SK-N-SH (cell line): ENCODE results near the gene FOXP1. TPM values are rescaled to one million over a fixed set of nuclear protein-coding genes. Genes with fewer than 3 reads are reported as not detected.

ENCODE experiments used
- CTCF ChIA-PET: fragments of 300-600, 350-600 bp; formaldehyde crosslinking; extraction: SDS; loops from one replicate; lab custom pipeline; 2021; lab: Yijun Ruan, JAX
- POLR2A ChIA-PET: fragments of 350-600 bp; sonication (Branson Sonifier 250); formaldehyde crosslinking; extraction: SDS; loops from one replicate; lab custom pipeline; 2020; ENCODE audit warnings: antibody characterized with exemption, inconsistent platforms; lab: Yijun Ruan, JAX
- DNase-seq: peaks from one replicate; pipeline ENCODE4 v3.0.0; 2012
- H2AFZ ChIP-seq: fragments of 200-600 bp; sonication (generic); 2 replicates; pipeline ENCODE4 v1.8.1; 2016; ENCODE audit warnings: antibody characterized with exemption, mild to moderate bottlenecking, low read depth
- H3F3A ChIP-seq: fragments of 200-600 bp; sonication (generic); replicated peaks from 2 replicates; pipeline ENCODE3; 2016; ENCODE audit warnings: antibody characterized with exemption, mild to moderate bottlenecking; ENCODE audit not compliant: insufficient read depth
- H3K27ac ChIP-seq, 2 experiments: fragments of 200-500 bp in 1 of 2; fragments of 200-600 bp in 1 of 2; sonication (Bioruptor generic) in 1 of 2; sonication (generic), shearing (Covaris generic) in 1 of 2; 2 replicates each; pipeline versions ENCODE4 v1.5.1 to v1.6.1; 2014 to 2016; ENCODE audit warnings: low read depth in 2 of 2, inconsistent platforms in 1 of 2, low read length in 1 of 2, mild to moderate bottlenecking in 1 of 2, mixed read lengths in 1 of 2
- H3K27me3 ChIP-seq: fragments of 200-600 bp; sonication (generic), shearing (Covaris generic); 2 replicates; pipeline ENCODE4 v1.6.1; 2016; ENCODE audit warnings: mixed run types; ENCODE audit not compliant: insufficient read depth
- H3K36me3 ChIP-seq, 2 experiments: fragments of 200-500 bp in 1 of 2; fragments of 200-600 bp in 1 of 2; sonication (Bioruptor generic) in 1 of 2; sonication (generic) in 1 of 2; replicated peaks in 1 of 2; 2 replicates each; pipeline versions ENCODE3 to v1.5.1; 2014 to 2016; ENCODE audit warnings: low read length in 1 of 2, mild to moderate bottlenecking in 1 of 2; ENCODE audit not compliant: insufficient read depth in 2 of 2, control insufficient read depth in 1 of 2
- H3K4me1 ChIP-seq, 2 experiments: fragments of 200-500 bp in 1 of 2; fragments of 200-600 bp in 1 of 2; sonication (Bioruptor generic) in 1 of 2; sonication (generic), shearing (Covaris generic) in 1 of 2; 2 replicates each; pipeline versions ENCODE4 v1.5.1 to v1.6.1; 2014 to 2016; ENCODE audit warnings: low read depth in 1 of 2, low read length in 1 of 2, mixed run types in 1 of 2; ENCODE audit not compliant: insufficient read depth in 2 of 2, control insufficient read depth in 1 of 2
- H3K4me2 ChIP-seq: fragments of 200-600 bp; sonication (generic), shearing (Covaris generic); 2 replicates; pipeline ENCODE4 v1.6.1; 2017; ENCODE audit warnings: mixed run types
- H3K4me3 ChIP-seq, 2 experiments: fragments of 200-500 bp in 1 of 2; fragments of 200-600 bp in 1 of 2; sonication (Bioruptor generic) in 1 of 2; sonication (generic), shearing (Covaris generic) in 1 of 2; 2 replicates each; pipeline versions ENCODE4 v1.5.1 to v1.8.1; 2014 to 2016; ENCODE audit warnings: low read depth in 2 of 2, inconsistent platforms in 1 of 2, low read length in 1 of 2, mild to moderate bottlenecking in 1 of 2, mixed read lengths in 1 of 2, moderate library complexity in 1 of 2
- H3K79me2 ChIP-seq: fragments of 200-600 bp; sonication (generic); 2 replicates; pipeline ENCODE4 v1.8.1; 2017; ENCODE audit warnings: mild to moderate bottlenecking; ENCODE audit not compliant: insufficient read depth
- H3K9ac ChIP-seq: fragments of 200-600 bp; sonication (generic); 2 replicates; pipeline ENCODE4 v1.6.1; 2017; ENCODE audit warnings: mixed run types
- H3K9me2 ChIP-seq: fragments of 200-600 bp; sonication (generic); 2 replicates; pipeline ENCODE4 v1.6.1; 2017; ENCODE audit warnings: mixed run types
- H3K9me3 ChIP-seq: fragments of 200-600 bp; sonication (generic); 2 replicates; pipeline ENCODE4 v1.6.1; 2017; ENCODE audit warnings: mixed run types, mild to moderate bottlenecking, moderate library complexity
- H4K20me1 ChIP-seq: fragments of 200-600 bp; sonication (generic); 2 replicates; pipeline ENCODE4 v1.6.1; 2017; ENCODE audit warnings: mild to moderate bottlenecking, mixed run types; ENCODE audit not compliant: insufficient read depth
- CHD2 ChIP-seq: fragments of 150-350 bp; IDR thresholded peaks from 2 replicates; pipeline ENCODE4 v1.6.1; 2018; ENCODE audit warnings: low read length; ENCODE audit not compliant: partially characterized antibody
- ELF1 ChIP-seq: IDR thresholded peaks from 2 replicates; pipeline ENCODE4 v1.4.0; 2012
- FOSL2 ChIP-seq: IDR thresholded peaks from 2 replicates; pipeline ENCODE4 v1.4.0; 2012; ENCODE audit warnings: low read depth, mild to moderate bottlenecking, moderate library complexity, borderline replicate concordance
- MEF2A ChIP-seq: IDR thresholded peaks from 2 replicates; pipeline ENCODE4 v1.4.0; 2012; ENCODE audit warnings: low read depth, borderline replicate concordance
- MXI1 ChIP-seq: IDR thresholded peaks from 2 replicates; pipeline ENCODE4 v1.6.1; 2012; ENCODE audit warnings: mild to moderate bottlenecking, low read depth, low read length, improper control_type of control experiment
- NRF1 ChIP-seq: IDR thresholded peaks from 2 replicates; pipeline ENCODE4 v1.6.1; 2012; ENCODE audit warnings: low read depth, mild to moderate bottlenecking, low read length
- RAD21 ChIP-seq: IDR thresholded peaks from 2 replicates; pipeline ENCODE4 v1.6.1; 2012; ENCODE audit warnings: mild to moderate bottlenecking, low read length
- RFX5 ChIP-seq: IDR thresholded peaks from 2 replicates; pipeline ENCODE4 v1.6.1; 2012; ENCODE audit warnings: mild to moderate bottlenecking, improper control_type of control experiment, low read length
- RXRA ChIP-seq: IDR thresholded peaks from 2 replicates; pipeline ENCODE4 v1.4.0; 2012; ENCODE audit warnings: low read depth, mild to moderate bottlenecking, borderline replicate concordance
- SIN3A ChIP-seq: IDR thresholded peaks from 2 replicates; pipeline ENCODE4 v1.6.1; 2012; ENCODE audit warnings: low read depth, mild to moderate bottlenecking, low read length, moderate library complexity, borderline replicate concordance
- SMC3 ChIP-seq: IDR thresholded peaks from 2 replicates; pipeline ENCODE4 v1.6.1; 2012; ENCODE audit warnings: low read depth, low read length, improper control_type of control experiment
- TAF1 ChIP-seq: IDR thresholded peaks from 2 replicates; pipeline ENCODE4 v1.6.1; 2012; ENCODE audit warnings: low read depth, mild to moderate bottlenecking, low read length, moderate library complexity, borderline replicate concordance
- TEAD4 ChIP-seq: IDR thresholded peaks from 2 replicates; pipeline ENCODE4 v1.4.0; 2012; ENCODE audit warnings: mild to moderate bottlenecking, borderline replicate concordance; ENCODE audit not compliant: insufficient read depth
- YY1 ChIP-seq: IDR thresholded peaks from 2 replicates; pipeline ENCODE4 v1.4.0; 2012; ENCODE audit warnings: low read depth, mild to moderate bottlenecking
- WGBS: methylation state at CpG from one replicate; pipeline ENCODE4 v1.1.6; 2017; ENCODE audit warnings: low lambda C conversion rate; 5-methylcytosine and 5-hydroxymethylcytosine counted together
- polyA plus RNA-seq, 3 experiments: library from polyadenylated mRNA; depleted of rRNA; stranded (reverse); fragments of >200 nt; gene quantifications; 2 replicates each; pipeline ENCODE4 v1.2.3, GENCODE V29; 2012
- TF ChIP-seq, protein P1 (sequence below): IDR thresholded peaks from 2 replicates; pipeline ENCODE4 v1.4.0; 2012; ENCODE audit warnings: low read depth, borderline replicate concordance
- TF ChIP-seq, protein P2 (sequence below): fragments of 150-350 bp; IDR thresholded peaks from 2 replicates; pipeline ENCODE4 v1.6.1; 2016; ENCODE audit warnings: mild to moderate bottlenecking, low read depth, low read length
- TF ChIP-seq, protein P3 (sequence below): fragments of 150-350 bp; IDR thresholded peaks from 2 replicates; pipeline ENCODE4 v1.6.1; 2017; ENCODE audit warnings: antibody characterized with exemption, low read length, low read depth, borderline replicate concordance
- TF ChIP-seq, protein P4 (sequence below): IDR thresholded peaks from 2 replicates; pipeline ENCODE4 v1.4.0; 2012; ENCODE audit warnings: low read depth, borderline replicate concordance
- TF ChIP-seq, protein P5 (sequence below): fragments of 200-600 bp; sonication (generic); IDR thresholded peaks from 2 replicates; pipeline ENCODE4 v1.6.1; 2017; ENCODE audit warnings: antibody characterized with exemption, mild to moderate bottlenecking, moderate library complexity

FOXP1 gene
- polyA plus RNA-seq, 1 of the 3 experiments (the other 2 are of a cell fraction): 8.8 TPM

DNA sequence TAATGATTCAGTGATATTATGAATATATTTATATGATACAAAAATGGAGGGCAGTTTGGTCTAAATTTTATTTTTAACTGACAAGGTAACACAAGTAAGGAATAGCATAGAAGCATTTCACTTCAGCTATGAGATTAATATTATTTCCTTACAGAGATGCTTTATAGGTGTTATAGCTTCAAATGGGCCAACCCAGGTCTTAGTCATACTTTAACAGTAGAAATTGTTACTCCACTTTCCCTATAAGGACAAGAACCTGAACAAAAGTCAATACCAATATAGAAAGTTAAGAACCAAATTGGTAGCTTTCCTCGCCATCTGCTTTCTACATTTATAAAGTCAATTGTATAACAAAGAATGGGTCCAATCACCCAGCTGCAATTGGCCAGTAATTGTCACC lies 570.6 kb downstream of the FOXP1 start:
- WGBS: 96% methylated on average over 1 of the region's 1 CpG
- no peaks in the 10 kb centered on the region; a peak in 2 of 4 replicates for H3K4me1 ChIP-seq
- ChIA-PET POLR2A (no interaction called here), CTCF (interaction anchor here (1.1 kb wide), 1 partner anchor 9 kb away, joined by 3 read pairs; no protein-coding TSS in a partner anchor)
- TF ChIP-seq, protein P1, sequence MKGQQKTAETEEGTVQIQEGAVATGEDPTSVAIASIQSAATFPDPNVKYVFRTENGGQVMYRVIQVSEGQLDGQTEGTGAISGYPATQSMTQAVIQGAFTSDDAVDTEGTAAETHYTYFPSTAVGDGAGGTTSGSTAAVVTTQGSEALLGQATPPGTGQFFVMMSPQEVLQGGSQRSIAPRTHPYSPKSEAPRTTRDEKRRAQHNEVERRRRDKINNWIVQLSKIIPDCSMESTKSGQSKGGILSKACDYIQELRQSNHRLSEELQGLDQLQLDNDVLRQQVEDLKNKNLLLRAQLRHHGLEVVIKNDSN: no peak
- no peak for TF ChIP-seq TAF1
- no peak overlapping the region for H3K4me3 ChIP-seq
- DNase-seq: no peak
- peaks cover 4 to 50% of the 10 kb centered on the region in 2 experiments for H3K36me3 ChIP-seq
- no peak overlapping the region for H2AFZ ChIP-seq
- no peak overlapping the region for H3K4me2 ChIP-seq
- H3K9me3 ChIP-seq: no peaks in the 10 kb centered on the region
- H3K79me2 ChIP-seq: peaks cover 97% of the 10 kb centered on the region
- no peaks in the 10 kb centered on the region for H4K20me1 ChIP-seq
- H3K9me2 ChIP-seq: no peaks in the 10 kb centered on the region
- peaks cover 28% of the 10 kb centered on the region for H3F3A ChIP-seq
- H3K9ac ChIP-seq: no peak overlapping the region
- no peak overlapping the region for H3K27ac ChIP-seq
- H3K27me3 ChIP-seq: no peaks in the 10 kb centered on the region

DNA sequence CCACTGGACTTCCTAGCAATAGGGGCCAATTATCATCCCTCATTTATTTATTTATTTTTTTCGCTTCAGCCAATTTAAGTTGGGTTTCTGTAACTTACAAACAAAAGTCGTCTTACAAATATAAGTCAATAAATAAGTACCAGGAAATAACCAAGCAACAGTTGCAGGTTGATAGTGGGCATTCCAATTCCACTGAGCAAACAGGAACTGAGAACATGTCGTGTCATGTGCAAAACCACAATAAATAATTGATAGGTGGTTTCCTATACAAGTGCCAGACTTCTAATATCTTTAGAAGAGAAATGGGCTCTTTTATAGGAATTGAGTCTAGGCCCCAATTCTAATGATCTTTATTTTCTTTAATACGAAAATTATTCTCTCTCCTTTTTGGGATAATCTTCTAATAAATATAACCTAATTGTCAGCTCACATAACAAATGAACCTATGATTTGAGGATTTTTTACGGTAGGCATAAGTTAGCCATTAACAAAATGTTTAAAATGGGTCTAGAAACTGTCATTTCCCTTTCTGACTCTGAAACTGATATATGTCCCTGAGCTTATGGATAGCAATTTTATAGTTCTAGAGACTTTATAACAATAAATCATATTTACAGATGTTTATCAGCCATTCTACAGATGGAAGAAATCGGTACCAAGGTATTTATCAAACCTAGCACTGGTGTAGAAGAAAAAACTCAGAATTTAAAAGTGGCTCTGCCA lies 571.8 kb downstream of the FOXP1 start:
- WGBS: 92% methylated on average over 6 of the region's 6 CpGs
- Histone ChIP-seq H3K9me2 (no peaks in the 10 kb centered on the region), H3K9ac (no peak overlapping the region), H3F3A (peaks cover 27% of the 10 kb centered on the region), H3K4me1 (no peaks in the 10 kb centered on the region; a peak in 1 of 4 replicates), H3K4me2 (no peak overlapping the region), H3K27me3 (no peaks in the 10 kb centered on the region), H2AFZ (no peak overlapping the region), H3K79me2 (peaks cover 98% of the 10 kb centered on the region), H3K4me3 (no peak overlapping the region), H3K27ac (no peak overlapping the region), H4K20me1 (no peaks in the 10 kb centered on the region), H3K36me3 (peaks cover 4 to 48% of the 10 kb centered on the region in 2 experiments), H3K9me3 (no peaks in the 10 kb centered on the region)
- DNase-seq: no peak
- CTCF ChIA-PET: no interaction called here
- POLR2A ChIA-PET: no interaction called here
- TF ChIP-seq, protein P2, sequence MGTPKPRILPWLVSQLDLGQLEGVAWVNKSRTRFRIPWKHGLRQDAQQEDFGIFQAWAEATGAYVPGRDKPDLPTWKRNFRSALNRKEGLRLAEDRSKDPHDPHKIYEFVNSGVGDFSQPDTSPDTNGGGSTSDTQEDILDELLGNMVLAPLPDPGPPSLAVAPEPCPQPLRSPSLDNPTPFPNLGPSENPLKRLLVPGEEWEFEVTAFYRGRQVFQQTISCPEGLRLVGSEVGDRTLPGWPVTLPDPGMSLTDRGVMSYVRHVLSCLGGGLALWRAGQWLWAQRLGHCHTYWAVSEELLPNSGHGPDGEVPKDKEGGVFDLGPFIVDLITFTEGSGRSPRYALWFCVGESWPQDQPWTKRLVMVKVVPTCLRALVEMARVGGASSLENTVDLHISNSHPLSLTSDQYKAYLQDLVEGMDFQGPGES: no peak
- TF ChIP-seq MEF2A (no peak), RXRA (no peak), FOSL2 (no peak), NRF1 (no peak), SIN3A (no peak), RAD21 (no peak), ELF1 (no peak), SMC3 (no peak), MXI1 (no peak), CHD2 (no peak), RFX5 (no peak), TEAD4 (no peak), YY1 (no peak)
- TF ChIP-seq, protein P3, sequence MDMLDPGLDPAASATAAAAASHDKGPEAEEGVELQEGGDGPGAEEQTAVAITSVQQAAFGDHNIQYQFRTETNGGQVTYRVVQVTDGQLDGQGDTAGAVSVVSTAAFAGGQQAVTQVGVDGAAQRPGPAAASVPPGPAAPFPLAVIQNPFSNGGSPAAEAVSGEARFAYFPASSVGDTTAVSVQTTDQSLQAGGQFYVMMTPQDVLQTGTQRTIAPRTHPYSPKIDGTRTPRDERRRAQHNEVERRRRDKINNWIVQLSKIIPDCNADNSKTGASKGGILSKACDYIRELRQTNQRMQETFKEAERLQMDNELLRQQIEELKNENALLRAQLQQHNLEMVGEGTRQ: no peak
- TF ChIP-seq, protein P4, sequence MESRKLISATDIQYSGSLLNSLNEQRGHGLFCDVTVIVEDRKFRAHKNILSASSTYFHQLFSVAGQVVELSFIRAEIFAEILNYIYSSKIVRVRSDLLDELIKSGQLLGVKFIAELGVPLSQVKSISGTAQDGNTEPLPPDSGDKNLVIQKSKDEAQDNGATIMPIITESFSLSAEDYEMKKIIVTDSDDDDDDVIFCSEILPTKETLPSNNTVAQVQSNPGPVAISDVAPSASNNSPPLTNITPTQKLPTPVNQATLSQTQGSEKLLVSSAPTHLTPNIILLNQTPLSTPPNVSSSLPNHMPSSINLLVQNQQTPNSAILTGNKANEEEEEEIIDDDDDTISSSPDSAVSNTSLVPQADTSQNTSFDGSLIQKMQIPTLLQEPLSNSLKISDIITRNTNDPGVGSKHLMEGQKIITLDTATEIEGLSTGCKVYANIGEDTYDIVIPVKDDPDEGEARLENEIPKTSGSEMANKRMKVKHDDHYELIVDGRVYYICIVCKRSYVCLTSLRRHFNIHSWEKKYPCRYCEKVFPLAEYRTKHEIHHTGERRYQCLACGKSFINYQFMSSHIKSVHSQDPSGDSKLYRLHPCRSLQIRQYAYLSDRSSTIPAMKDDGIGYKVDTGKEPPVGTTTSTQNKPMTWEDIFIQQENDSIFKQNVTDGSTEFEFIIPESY: no peak
- TF ChIP-seq, protein P5, sequence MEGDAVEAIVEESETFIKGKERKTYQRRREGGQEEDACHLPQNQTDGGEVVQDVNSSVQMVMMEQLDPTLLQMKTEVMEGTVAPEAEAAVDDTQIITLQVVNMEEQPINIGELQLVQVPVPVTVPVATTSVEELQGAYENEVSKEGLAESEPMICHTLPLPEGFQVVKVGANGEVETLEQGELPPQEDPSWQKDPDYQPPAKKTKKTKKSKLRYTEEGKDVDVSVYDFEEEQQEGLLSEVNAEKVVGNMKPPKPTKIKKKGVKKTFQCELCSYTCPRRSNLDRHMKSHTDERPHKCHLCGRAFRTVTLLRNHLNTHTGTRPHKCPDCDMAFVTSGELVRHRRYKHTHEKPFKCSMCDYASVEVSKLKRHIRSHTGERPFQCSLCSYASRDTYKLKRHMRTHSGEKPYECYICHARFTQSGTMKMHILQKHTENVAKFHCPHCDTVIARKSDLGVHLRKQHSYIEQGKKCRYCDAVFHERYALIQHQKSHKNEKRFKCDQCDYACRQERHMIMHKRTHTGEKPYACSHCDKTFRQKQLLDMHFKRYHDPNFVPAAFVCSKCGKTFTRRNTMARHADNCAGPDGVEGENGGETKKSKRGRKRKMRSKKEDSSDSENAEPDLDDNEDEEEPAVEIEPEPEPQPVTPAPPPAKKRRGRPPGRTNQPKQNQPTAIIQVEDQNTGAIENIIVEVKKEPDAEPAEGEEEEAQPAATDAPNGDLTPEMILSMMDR: no peak
